Measurements from ENCODE around the gene KCNG2.

KCNG2 gene

DNA sequence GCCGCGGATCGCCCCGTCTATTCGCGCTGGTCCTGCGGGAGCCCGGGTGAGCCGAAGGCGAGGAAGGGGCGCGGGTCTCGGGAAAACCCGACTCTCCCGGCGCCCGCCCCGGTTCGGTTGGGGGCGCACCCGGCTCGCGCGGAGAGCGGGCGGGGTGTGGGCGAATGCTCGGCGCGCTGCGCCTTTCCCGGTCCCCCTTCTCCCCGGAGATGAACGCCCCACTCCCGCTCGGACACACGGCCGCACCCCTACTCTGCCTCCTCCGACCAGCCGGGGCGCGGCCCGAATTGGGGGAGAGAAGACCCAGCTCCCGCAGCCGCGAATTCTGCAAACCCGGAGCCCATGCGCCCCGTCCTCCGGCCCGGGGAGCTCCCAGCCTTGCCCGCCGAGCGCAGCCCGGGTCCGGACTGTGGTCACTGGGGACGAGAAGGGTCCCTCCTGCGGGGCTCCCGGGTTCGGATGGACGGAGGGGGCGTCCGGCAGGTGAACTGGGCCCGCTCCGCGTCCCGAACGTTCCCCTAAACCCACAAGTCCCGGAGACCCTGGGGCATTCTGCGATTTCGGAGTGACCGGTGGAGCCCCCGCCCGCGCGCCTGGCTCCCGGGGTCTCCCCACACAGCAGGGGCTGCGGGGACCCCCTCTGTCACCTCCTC is 734 bp downstream of the KCNG2 start:
- H3K4me3 ChIP-seq (ENCODE audit: low read length): no peak overlapping the region
- WGBS (ENCODE audit: extremely low coverage, insufficient coverage, low lambda C conversion rate): no CpG with 5 or more reads among the region's 78 CpGs

DNA sequence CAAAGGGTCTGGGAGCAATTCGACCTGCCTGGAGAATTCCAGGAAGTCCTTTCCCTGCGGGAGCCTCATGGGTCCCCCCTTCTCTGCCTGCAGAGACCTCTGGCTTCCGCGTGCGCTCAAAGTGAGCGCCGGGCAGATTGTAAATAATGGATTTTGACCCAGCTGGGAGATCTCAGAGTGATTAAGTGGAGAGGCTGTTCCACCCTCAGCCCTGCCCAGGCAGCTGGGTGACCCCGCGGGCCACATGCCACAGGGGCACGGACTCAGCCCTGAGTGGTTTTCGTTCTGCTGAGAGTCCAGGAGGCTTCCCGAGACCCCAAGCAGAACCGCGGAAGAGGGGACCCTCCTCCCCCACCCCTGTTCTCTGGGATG is 1.2 kb downstream of the KCNG2 start:
- Histone ChIP-seq H3K79me2 (ENCODE audit: control insufficient read depth, insufficient read depth, low read length) (no peaks in the 10 kb centered on the region), H3K4me2 (ENCODE audit: low read length) (no peak overlapping the region), H3K56ac (ENCODE audit: low read length) (peak overlapping the region; percentile 15), H4K8ac (ENCODE audit: low read depth, low read length) (no peak overlapping the region), H3K79me1 (ENCODE audit: low read length) (no peaks in the 10 kb centered on the region), H3K27me3 (ENCODE audit: insufficient read depth, low read length, poor library complexity) (peaks cover 18% of the 10 kb centered on the region), H2BK120ac (ENCODE audit: low read depth, low read length) (no peak overlapping the region), H4K5ac (ENCODE audit: low read length) (no peak overlapping the region), H3K18ac (ENCODE audit: low read length) (no peak overlapping the region), H3K4me1 (ENCODE audit: control insufficient read depth, low read depth, low read length) (no peaks in the 10 kb centered on the region), H3K9ac (ENCODE audit: low read length) (no peak overlapping the region), H2BK5ac (ENCODE audit: low read length) (no peak overlapping the region), H2BK15ac (replicated peaks; ENCODE audit: low read depth) (no peak overlapping the region), H3K27ac (ENCODE audit: low read depth, low read length) (no peak overlapping the region), H3K4ac (ENCODE audit: low read depth, low read length) (no peak overlapping the region), H3K4me3 (ENCODE audit: low read length) (no peak overlapping the region), H3K36me3 (ENCODE audit: control insufficient read depth, insufficient read depth, low read length) (no peaks in the 10 kb centered on the region), H2AK5ac (ENCODE audit: low read length) (no peak overlapping the region), H3K23ac (ENCODE audit: low read length) (no peak overlapping the region)
- no CpG with 5 or more reads among the region's 14 CpGs for WGBS (ENCODE audit: extremely low coverage, insufficient coverage, low lambda C conversion rate)
- DNase-seq: no peak

More for the DNA sequence above, 734 bp downstream of the KCNG2 start:
- H3K9ac ChIP-seq (ENCODE audit: low read length): no peak overlapping the region
- H3K4ac ChIP-seq (ENCODE audit: low read depth, low read length): no peak overlapping the region
- H3K56ac ChIP-seq (ENCODE audit: low read length): peak overlapping the region; percentile 25
- H4K5ac ChIP-seq (ENCODE audit: low read length): no peak overlapping the region
- H3K4me1 ChIP-seq (ENCODE audit: control insufficient read depth, low read depth, low read length): no peaks in the 10 kb centered on the region
- no peak for DNase-seq
- H3K79me2 ChIP-seq (ENCODE audit: control insufficient read depth, insufficient read depth, low read length): no peaks in the 10 kb centered on the region
- H3K36me3 ChIP-seq (ENCODE audit: control insufficient read depth, insufficient read depth, low read length): no peaks in the 10 kb centered on the region
- peak overlapping the region; percentile 25 for H3K4me2 ChIP-seq (ENCODE audit: low read length)
- no peaks in the 10 kb centered on the region for H3K79me1 ChIP-seq (ENCODE audit: low read length)
- H3K23ac ChIP-seq (ENCODE audit: low read length): no peak overlapping the region
- no peak overlapping the region for H2AK5ac ChIP-seq (ENCODE audit: low read length)
- H3K27ac ChIP-seq (ENCODE audit: low read depth, low read length): no peak overlapping the region
- H3K18ac ChIP-seq (ENCODE audit: low read length): no peak overlapping the region
- no peak overlapping the region for H2BK15ac ChIP-seq (replicated peaks; ENCODE audit: low read depth)
- H3K27me3 ChIP-seq (ENCODE audit: insufficient read depth, low read length, poor library complexity): peaks cover 18% of the 10 kb centered on the region
- no peak overlapping the region for H2BK5ac ChIP-seq (ENCODE audit: low read length)
- H2BK120ac ChIP-seq (ENCODE audit: low read depth, low read length): no peak overlapping the region
- H4K8ac ChIP-seq (ENCODE audit: low read depth, low read length): no peak overlapping the region

DNA sequence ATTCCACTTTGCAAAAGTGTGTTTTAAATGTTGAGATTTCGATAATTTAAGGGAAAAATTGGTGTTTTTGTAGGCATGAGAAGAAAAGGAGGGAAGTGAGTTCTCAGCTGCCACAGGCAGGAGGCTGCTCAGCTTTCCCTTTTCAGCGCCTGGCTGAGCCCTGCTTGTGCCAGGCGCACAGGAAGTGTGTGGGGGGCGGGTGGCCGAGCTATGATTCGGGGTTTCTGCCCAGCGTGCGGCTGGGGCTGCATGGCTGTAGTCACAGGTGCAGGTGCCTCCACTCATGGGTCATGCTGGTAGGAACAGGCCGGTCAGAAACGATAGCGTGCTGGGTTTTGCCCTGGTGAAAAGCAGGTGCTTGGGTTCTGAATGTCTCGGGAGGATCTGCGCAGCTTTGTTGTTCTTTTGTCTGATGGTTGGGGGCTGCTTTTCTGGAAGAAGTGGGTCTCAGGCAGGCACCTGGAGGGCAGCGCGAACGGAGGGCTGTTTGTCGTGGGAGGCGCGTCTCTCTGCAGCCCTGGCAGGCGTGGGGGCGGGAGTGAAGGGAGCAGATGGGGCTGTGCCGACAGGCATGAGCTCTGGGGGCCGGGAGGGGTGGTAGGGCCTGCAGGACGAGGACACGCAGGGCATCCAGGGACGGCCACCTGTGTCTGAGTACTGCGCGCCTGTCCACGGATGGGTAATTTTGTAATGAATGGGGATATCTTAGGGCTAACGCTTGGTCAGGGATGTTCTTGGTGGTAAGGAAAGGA is 2.1 kb downstream of the KCNG2 start:
- Histone ChIP-seq H4K8ac (ENCODE audit: low read depth, low read length) (no peak overlapping the region), H4K5ac (ENCODE audit: low read length) (no peak overlapping the region), H2BK5ac (ENCODE audit: low read length) (no peak overlapping the region), H3K18ac (ENCODE audit: low read length) (no peak overlapping the region), H2BK15ac (replicated peaks; ENCODE audit: low read depth) (no peak overlapping the region), H3K56ac (ENCODE audit: low read length) (no peak overlapping the region), H3K27me3 (ENCODE audit: insufficient read depth, low read length, poor library complexity) (peaks cover 18% of the 10 kb centered on the region), H3K27ac (ENCODE audit: low read depth, low read length) (no peak overlapping the region), H3K4me3 (ENCODE audit: low read length) (no peak overlapping the region), H3K36me3 (ENCODE audit: control insufficient read depth, insufficient read depth, low read length) (no peaks in the 10 kb centered on the region), H2BK120ac (ENCODE audit: low read depth, low read length) (no peak overlapping the region), H3K9ac (ENCODE audit: low read length) (no peak overlapping the region), H3K79me1 (ENCODE audit: low read length) (no peaks in the 10 kb centered on the region), H3K4ac (ENCODE audit: low read depth, low read length) (no peak overlapping the region), H3K4me1 (ENCODE audit: control insufficient read depth, low read depth, low read length) (no peaks in the 10 kb centered on the region), H3K79me2 (ENCODE audit: control insufficient read depth, insufficient read depth, low read length) (no peaks in the 10 kb centered on the region), H3K4me2 (ENCODE audit: low read length) (no peak overlapping the region), H3K23ac (ENCODE audit: low read length) (no peak overlapping the region), H2AK5ac (ENCODE audit: low read length) (no peak overlapping the region)
- WGBS (ENCODE audit: extremely low coverage, insufficient coverage, low lambda C conversion rate): 100% methylated on average over 1 of the region's 30 CpGs
- no peak for DNase-seq

DNA sequence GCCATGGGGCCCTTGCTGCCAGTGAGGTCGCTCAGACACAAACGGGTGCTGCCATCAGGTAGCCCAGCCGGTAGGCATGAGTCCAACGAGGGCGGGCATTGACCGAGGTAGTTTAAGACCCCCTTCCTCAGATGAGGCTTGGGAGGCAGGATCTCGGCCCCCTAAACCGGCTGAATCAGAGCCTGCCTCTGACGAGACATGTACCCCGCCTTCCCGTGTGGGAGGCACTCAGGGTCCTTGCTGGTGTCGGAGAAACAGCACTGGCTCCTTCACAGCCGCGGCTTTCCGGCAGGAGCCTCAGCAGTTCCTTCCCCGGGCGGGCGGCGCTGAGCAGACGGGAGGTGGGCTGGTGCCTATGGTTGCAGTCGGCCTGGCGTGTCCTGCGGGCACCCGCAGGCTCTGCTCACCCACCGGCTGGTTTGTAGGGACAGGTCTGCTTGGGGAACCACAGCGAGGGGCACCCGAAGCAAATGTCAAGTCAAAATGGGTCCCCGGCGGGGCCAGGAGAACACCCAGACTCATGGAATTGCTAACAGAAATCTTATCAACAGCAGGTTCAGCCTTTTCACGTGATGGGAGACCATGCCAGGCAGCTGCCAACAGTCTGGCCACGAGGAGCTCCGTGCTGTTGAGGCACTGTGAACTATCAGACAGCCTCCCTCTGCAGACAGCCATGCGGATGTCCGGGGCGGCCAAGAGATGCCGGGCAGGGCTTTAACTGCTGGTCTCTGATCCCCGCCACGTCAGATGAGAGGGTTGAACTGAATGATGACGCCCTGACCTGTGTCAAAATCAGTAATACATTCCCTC is 2.8 kb downstream of the KCNG2 start:
- Histone ChIP-seq H3K4me2 (ENCODE audit: low read length) (no peak overlapping the region), H4K8ac (ENCODE audit: low read depth, low read length) (no peak overlapping the region), H4K5ac (ENCODE audit: low read length) (no peak overlapping the region), H3K27me3 (ENCODE audit: insufficient read depth, low read length, poor library complexity) (peaks cover 18% of the 10 kb centered on the region), H3K4ac (ENCODE audit: low read depth, low read length) (no peak overlapping the region), H3K56ac (ENCODE audit: low read length) (no peak overlapping the region), H3K23ac (ENCODE audit: low read length) (no peak overlapping the region), H3K18ac (ENCODE audit: low read length) (no peak overlapping the region), H3K4me1 (ENCODE audit: control insufficient read depth, low read depth, low read length) (no peaks in the 10 kb centered on the region), H2BK15ac (replicated peaks; ENCODE audit: low read depth) (no peak overlapping the region), H3K4me3 (ENCODE audit: low read length) (no peak overlapping the region), H2BK120ac (ENCODE audit: low read depth, low read length) (no peak overlapping the region), H3K79me1 (ENCODE audit: low read length) (no peaks in the 10 kb centered on the region), H3K9ac (ENCODE audit: low read length) (no peak overlapping the region), H2AK5ac (ENCODE audit: low read length) (no peak overlapping the region), H3K36me3 (ENCODE audit: control insufficient read depth, insufficient read depth, low read length) (no peaks in the 10 kb centered on the region), H3K79me2 (ENCODE audit: control insufficient read depth, insufficient read depth, low read length) (no peaks in the 10 kb centered on the region), H2BK5ac (ENCODE audit: low read length) (no peak overlapping the region), H3K27ac (ENCODE audit: low read depth, low read length) (no peak overlapping the region)
- DNase-seq: no peak
- WGBS (ENCODE audit: extremely low coverage, insufficient coverage, low lambda C conversion rate): no CpG with 5 or more reads among the region's 39 CpGs

DNA sequence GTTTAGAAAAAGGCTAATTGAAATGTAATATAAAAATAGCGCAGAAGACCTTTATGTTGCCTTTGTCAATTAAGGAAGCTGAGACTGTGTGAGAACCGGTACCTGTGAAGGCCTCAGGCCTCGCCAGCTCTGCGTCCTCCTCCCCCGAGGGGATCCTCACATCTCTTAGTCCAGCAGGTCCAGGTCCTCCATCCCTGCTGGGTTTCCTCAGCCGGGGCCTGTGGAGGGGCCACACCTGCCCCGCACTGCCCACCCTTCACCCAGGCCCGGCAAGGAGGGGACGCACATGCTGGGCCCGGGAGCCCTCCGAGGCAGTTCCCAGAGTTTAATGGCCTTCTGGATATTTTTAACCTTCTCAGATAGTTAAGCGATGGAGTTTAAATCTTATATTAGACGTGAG is 3.5 kb downstream of the KCNG2 start:
- Histone ChIP-seq H3K27me3 (ENCODE audit: insufficient read depth, low read length, poor library complexity) (peaks cover 18% of the 10 kb centered on the region), H3K4ac (ENCODE audit: low read depth, low read length) (no peak overlapping the region), H3K4me1 (ENCODE audit: control insufficient read depth, low read depth, low read length) (no peaks in the 10 kb centered on the region), H2BK120ac (ENCODE audit: low read depth, low read length) (no peak overlapping the region), H4K5ac (ENCODE audit: low read length) (no peak overlapping the region), H3K18ac (ENCODE audit: low read length) (no peak overlapping the region), H2AK5ac (ENCODE audit: low read length) (no peak overlapping the region), H2BK15ac (replicated peaks; ENCODE audit: low read depth) (no peak overlapping the region), H3K36me3 (ENCODE audit: control insufficient read depth, insufficient read depth, low read length) (no peaks in the 10 kb centered on the region), H3K79me1 (ENCODE audit: low read length) (no peaks in the 10 kb centered on the region), H3K56ac (ENCODE audit: low read length) (no peak overlapping the region), H3K4me3 (ENCODE audit: low read length) (no peak overlapping the region), H3K79me2 (ENCODE audit: control insufficient read depth, insufficient read depth, low read length) (no peaks in the 10 kb centered on the region), H3K23ac (ENCODE audit: low read length) (no peak overlapping the region), H4K8ac (ENCODE audit: low read depth, low read length) (no peak overlapping the region), H3K27ac (ENCODE audit: low read depth, low read length) (no peak overlapping the region), H3K4me2 (ENCODE audit: low read length) (no peak overlapping the region), H2BK5ac (ENCODE audit: low read length) (no peak overlapping the region), H3K9ac (ENCODE audit: low read length) (no peak overlapping the region)
- no CpG with 5 or more reads among the region's 13 CpGs for WGBS (ENCODE audit: extremely low coverage, insufficient coverage, low lambda C conversion rate)
- DNase-seq: no peak

Measured in mesendoderm (in vitro differentiated cells).